ENCODE measurements around the gene KIFBP.
"Not testable (repeated sequence)": the region's sequence is repeated elsewhere in the genome, so short reads cannot be mapped to it uniquely, and the experiment has no call there.

KIFBP gene

GRCh38 chr10:68997211-68997610 lies 8.6 kb downstream of the KIFBP start:
- no peak for DNase-seq (ENCODE audit: low read depth)

- DNase-seq (ENCODE audit: low read depth): no peak
These were observed 16.2 kb downstream of the KIFBP start for GRCh38 chr10:69004821-69005220.

- DNase-seq (ENCODE audit: low read depth): no peak
These were observed 17.3 kb downstream of the KIFBP start for GRCh38 chr10:69005704-69006485.

GRCh38 chr10:69007260-69007659 lies 18.7 kb downstream of the KIFBP start:
- no peak for DNase-seq (ENCODE audit: low read depth)

- no peak for DNase-seq (ENCODE audit: low read depth)
These were observed 20.8 kb downstream of the KIFBP start for GRCh38 chr10:69009360-69009759.

GRCh38 chr10:69010151-69010640 lies 21.6 kb downstream of the KIFBP start:
- DNase-seq (ENCODE audit: low read depth): no peak

GRCh38 chr10:69012778-69013177 lies 24.2 kb downstream of the KIFBP start:
- not testable (repeated sequence) for DNase-seq (ENCODE audit: low read depth)

- DNase-seq (ENCODE audit: low read depth): no peak
These were observed 25.6 kb downstream of the KIFBP start for GRCh38 chr10:69014171-69014570.

- no peak for DNase-seq (ENCODE audit: low read depth)
These were observed 30.0 kb downstream of the KIFBP start for GRCh38 chr10:69018613-69019012.

GRCh38 chr10:69022611-69023010 lies 34.0 kb downstream of the KIFBP start:
- DNase-seq (ENCODE audit: low read depth): no peak

- DNase-seq (ENCODE audit: low read depth): no peak
These were observed 36.8 kb downstream of the KIFBP start for GRCh38 chr10:69025370-69025896.

- DNase-seq (ENCODE audit: low read depth): no peak
These were observed 44.7 kb downstream of the KIFBP start for GRCh38 chr10:69033256-69033655.

- no peak for DNase-seq (ENCODE audit: low read depth)
These were observed 48.9 kb downstream of the KIFBP start for GRCh38 chr10:69037489-69037888.

GRCh38 chr10:69040904-69041303 lies 52.3 kb downstream of the KIFBP start:
- not testable (repeated sequence) for DNase-seq (ENCODE audit: low read depth)

- DNase-seq (ENCODE audit: low read depth): no peak
These were observed 53.8 kb downstream of the KIFBP start for GRCh38 chr10:69042417-69042816.

- no peak for DNase-seq (ENCODE audit: low read depth)
These were observed 54.2 kb downstream of the KIFBP start for GRCh38 chr10:69042838-69043237.

GRCh38 chr10:69043931-69044531 lies 55.4 kb downstream of the KIFBP start:
- no peak for DNase-seq (ENCODE audit: low read depth)

GRCh38 chr10:69044546-69044945 lies 55.9 kb downstream of the KIFBP start:
- no peak for DNase-seq (ENCODE audit: low read depth)

- no peak for DNase-seq (ENCODE audit: low read depth)
These were observed 57.1 kb downstream of the KIFBP start for GRCh38 chr10:69045441-69046300.

GRCh38 chr10:69047111-69047832 lies 58.7 kb downstream of the KIFBP start:
- DNase-seq (ENCODE audit: low read depth): no peak

- DNase-seq (ENCODE audit: low read depth): no peak
These were observed 59.5 kb downstream of the KIFBP start for GRCh38 chr10:69048103-69048502.

GRCh38 chr10:69049566-69049961 lies 61.0 kb downstream of the KIFBP start:
- DNase-seq (ENCODE audit: low read depth): no peak
